ENCODE data around the gene FAM89B.

FAM89B gene

GRCh38 chr11:65591939-65592857 is 19.9 kb downstream of the FAM89B start:
- DNase-seq = no peak

- DNase-seq = no peak
Measured at GRCh38 chr11:65592858-65593517, 20.6 kb downstream of the FAM89B start.

- DNase-seq = no peak
Measured at GRCh38 chr11:65593518-65594414, 21.4 kb downstream of the FAM89B start.

- DNase-seq = no peak
Measured at GRCh38 chr11:65595131-65595530, 22.8 kb downstream of the FAM89B start.

GRCh38 chr11:65595543-65596281 is 23.4 kb downstream of the FAM89B start, which contains the start of gene KCNK7:
Gene KCNK7 (minus strand): TSS chr11:65595800. CDS start chr11:65595772, 28 bp downstream.
- DNase-seq = no peak

- no peak for DNase-seq
Measured at GRCh38 chr11:65596520-65596919, 24.2 kb downstream of the FAM89B start.

GRCh38 chr11:65598258-65598699 is 25.9 kb downstream of the FAM89B start:
- no peak for DNase-seq

- DNase-seq = no peak
Measured at GRCh38 chr11:65599216-65599954, 27.0 kb downstream of the FAM89B start.

GRCh38 chr11:65599955-65600246 is 27.6 kb downstream of the FAM89B start:
- DNase-seq = no peak

GRCh38 chr11:65604258-65604657 is 31.9 kb downstream of the FAM89B start:
- no peak for DNase-seq

GRCh38 chr11:65606876-65607613 is 34.7 kb downstream of the FAM89B start:
- DNase-seq = no peak

- DNase-seq = no peak
Measured at GRCh38 chr11:65607614-65608426, 35.5 kb downstream of the FAM89B start.

GRCh38 chr11:65609229-65609628 is 36.9 kb downstream of the FAM89B start:
- no peak for DNase-seq

GRCh38 chr11:65609665-65610064 is 37.3 kb downstream of the FAM89B start:
- no peak for DNase-seq

GRCh38 chr11:65610404-65610803 is 38.1 kb downstream of the FAM89B start:
- no peak for DNase-seq

- DNase-seq = no peak
Measured at GRCh38 chr11:65611028-65611757, 38.9 kb downstream of the FAM89B start.

- DNase-seq = no peak
Measured at GRCh38 chr11:65611758-65612603, 39.6 kb downstream of the FAM89B start.

- DNase-seq = no peak
Measured at GRCh38 chr11:65612691-65613090, 40.4 kb downstream of the FAM89B start.

All from SIG-M5 (cell line).